HG02970 (cell line): ENCODE measurements around the gene ZNF766.
"Not testable (repeated sequence)": the region's sequence is repeated elsewhere in the genome, so short reads cannot be mapped to it uniquely, and the experiment has no call there.

Source experiments
- ATAC-seq: cut with Tn5 transposase; IDR thresholded peaks from one replicate; pipeline ENCODE4 v1.9.1; 2021; ENCODE audit warnings: mild to moderate bottlenecking, moderate library complexity, moderate number of reproducible peaks; ENCODE audit not compliant: unreplicated experiment, low FRiP score

The ZNF766 gene

DNA sequence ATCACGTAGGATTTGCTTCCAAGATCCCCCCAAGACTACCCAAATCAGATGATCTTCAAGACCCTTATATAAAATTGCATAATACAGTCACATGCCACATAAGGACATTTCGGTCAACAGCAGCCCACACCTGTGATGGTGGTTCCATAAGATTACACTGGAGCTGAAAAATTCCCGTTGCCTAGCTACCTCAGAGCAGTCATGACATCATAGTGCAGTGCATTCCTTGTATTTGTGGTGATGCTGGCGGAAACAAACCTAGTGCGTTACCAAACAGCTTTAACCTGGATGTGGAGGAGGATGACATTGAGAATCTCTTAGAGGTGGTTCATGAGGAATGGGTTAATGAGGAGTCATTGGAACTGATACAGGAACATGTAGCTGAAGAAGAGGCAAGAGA is 4.8 kb downstream of the ZNF766 start:
- no peak for ATAC-seq

DNA sequence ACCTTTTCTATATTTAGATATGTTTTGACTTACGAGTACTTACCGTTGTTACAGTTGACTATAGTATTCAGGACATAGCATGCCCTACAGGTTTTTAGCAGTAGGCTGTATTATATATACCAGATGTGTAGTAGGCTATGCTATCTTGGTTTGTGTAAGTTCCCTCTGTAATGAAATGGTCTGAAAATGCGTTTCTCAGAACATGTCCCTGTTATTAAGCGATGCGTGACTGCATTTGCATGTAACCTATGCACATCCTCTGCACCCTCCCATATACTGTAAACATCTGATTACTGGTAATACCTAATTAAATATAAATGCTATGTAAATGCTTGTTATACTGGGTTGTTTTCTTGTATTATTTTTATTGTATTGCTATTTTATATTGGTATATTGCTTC is 6.6 kb downstream of the ZNF766 start:
- ATAC-seq: no peak

DNA sequence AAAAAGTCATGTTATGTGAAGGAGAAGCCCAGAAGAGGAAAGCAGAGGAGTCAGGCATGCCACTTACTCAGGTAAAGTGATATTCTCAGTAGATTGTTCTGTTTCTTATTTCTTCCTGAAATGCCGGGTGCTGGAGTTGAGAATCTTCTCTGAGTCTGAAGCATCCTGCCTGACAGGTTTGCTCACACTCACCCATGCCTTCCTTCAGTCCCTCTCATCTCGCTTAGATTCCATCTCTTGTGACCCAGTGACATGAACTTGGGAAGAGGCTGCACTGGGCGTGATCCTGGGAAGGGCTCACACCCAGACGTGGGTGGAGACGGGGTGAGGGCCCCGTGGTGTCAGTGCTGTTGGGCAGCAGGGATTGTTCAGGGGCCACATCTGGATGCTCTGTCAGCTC is 8.1 kb downstream of the ZNF766 start:
- ATAC-seq: no peak

DNA sequence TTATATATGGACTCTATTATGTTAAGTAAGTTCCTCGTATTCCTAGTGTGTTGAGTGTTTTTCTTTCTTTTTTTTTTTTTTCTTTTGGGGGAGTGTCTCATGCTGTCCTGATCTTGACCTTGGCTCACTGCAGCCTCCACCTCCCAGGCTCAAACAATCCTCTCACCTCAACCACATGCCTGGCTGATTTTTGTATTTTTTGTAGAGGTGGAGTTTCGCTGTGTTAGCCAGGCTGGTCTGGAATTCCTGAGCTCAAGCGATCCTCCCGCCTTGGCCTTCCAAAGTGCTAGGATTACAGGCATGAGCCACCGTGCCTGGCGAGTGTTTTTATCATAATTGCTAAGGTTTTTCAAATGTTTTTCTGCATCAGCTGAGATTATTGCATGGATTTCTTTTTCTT is 16.9 kb downstream of the ZNF766 start:
- no peak for ATAC-seq

DNA sequence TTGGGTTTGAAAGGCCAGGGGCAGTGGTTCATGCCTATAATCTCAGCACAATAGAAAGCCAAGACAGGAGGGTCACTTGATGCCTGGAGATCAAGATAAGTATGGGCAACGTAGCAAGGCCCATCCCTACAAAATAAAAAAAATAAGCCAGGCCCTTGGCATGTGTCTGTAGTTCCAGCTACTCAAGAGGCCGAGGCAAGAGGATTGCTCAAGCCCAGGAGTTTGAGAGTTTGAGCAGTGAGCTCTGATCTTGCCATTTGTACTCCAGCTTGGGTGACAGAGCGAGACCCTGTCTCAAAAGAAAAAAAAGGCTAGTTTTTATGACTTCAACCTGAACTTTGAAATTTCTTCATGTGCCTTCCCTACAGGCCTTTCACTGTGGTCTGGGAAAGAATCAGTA is 22.4 kb downstream of the ZNF766 start:
- ATAC-seq: no peak

DNA sequence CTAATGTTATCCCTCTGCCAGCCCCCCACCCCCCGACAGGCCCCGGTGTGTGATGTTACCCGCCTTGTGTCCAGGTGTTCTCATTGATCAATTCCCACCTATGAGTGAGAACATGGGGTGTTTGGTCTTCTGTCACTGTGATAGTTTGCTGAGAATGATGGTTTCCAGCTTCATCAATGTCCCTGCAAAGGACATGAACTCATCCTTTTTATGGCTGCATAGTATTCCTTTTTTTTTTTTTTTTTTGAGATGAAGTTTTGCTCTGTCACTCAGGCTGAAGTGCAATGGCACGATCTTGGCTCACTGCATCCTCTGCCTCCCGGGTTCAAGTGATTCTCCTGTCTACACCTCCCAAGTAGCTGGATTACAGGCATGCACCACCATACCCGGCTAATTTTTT is 23.6 kb downstream of the ZNF766 start:
- ATAC-seq: not testable (repeated sequence)

DNA sequence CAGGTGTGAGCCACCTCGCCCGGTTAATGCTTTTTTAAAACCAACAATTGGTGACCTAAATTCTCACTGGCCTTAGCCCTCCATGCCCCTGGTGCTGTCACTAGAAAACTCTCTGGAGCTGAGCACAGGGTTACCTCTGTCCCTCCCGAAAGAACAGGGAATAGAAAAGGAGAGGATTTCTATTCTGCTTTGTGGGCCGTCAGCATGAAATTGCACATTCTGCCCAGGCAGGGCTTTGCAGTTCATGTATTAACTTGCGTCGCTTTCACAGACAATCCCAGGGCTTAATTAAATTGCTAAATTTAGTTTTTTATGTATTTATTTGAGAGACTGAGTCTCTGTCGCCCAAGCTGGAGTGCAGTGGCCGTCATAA is 27.0 kb downstream of the ZNF766 start:
- ATAC-seq: no peak

DNA sequence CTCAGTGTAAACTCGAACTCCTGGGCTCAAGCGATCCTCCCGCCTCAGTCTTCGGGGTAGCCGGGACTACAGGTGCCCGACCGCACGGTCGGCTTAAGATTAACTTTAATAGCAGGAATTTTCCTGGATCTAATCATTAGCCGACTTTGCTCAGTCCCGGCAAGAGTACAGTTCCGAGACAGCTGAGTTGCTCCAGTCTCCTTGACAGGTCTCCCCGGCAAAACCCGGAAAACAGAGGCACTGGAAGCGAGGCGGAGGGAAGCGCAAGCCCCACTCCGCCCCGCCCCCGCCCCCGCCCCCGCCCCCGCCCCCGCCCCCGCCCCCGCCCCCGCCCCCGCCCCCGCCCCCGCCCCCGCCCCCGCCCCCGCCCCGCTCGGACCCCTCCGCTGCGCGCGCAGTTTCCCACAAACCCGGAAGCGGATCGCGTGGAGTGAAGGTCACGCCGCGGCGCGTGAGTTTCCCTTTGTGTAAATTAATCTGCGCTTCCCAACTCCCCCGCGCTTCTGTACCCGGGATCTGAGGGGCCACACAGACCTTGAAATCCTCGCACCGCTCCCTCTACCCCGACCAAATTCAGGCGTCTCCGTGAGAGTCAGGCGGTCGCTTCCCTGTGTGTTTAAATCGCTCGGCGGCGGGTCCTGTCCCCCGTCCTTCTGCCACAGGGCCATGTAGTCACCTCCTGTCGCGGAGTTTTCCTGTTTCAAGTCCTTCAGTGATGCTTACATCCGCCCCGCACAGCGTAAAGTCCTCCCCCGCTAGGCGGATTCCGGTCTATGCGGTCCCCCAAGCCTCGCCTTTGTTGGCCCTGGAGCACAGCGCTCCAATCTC is 27.6 kb downstream of the ZNF766 start, which contains the start of gene ZNF480:
TSS of gene ZNF480 (plus strand) at position 397 of the 828 bp plus-strand sequence. CDS start 3,244 bp downstream, outside the sequence.
- ATAC-seq: no peak

DNA sequence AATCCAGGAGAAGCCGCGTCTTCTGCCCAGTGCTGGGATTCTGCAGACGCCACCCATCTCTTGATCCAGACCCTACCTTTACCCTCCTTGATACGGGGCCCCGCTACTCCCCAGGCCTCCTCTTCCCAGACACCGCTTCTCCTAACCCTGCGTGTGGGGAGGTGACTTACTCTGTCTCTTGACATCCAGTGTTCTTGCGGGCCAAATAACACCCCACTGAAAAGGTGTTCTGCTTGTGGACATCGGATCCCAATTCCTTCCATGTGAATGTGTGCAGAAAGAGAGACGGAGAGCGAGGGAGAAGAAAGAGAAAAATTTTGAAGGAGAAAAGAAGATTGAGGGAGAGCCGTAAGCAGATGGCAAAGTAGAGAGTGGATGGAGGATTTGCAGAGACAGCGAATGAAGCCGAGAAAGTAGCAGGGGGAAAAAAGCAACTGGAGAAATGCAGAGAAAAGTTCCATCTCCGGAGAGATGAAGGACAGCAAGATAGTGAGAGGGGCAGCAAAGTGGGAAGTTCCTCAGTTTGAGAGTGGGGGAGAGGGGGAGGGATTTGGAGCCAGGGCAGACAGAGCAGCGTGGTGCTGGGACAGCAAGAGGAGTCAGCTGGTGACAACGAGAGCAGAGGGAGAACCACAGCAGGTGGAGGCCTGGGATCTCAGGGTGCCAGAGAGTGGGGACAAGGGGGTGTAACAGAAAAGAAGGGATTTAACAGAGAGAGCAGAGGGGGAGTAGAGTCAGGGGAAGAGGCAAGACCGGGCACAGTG is 28.4 kb downstream of the ZNF766 start:
- ATAC-seq: no peak

DNA sequence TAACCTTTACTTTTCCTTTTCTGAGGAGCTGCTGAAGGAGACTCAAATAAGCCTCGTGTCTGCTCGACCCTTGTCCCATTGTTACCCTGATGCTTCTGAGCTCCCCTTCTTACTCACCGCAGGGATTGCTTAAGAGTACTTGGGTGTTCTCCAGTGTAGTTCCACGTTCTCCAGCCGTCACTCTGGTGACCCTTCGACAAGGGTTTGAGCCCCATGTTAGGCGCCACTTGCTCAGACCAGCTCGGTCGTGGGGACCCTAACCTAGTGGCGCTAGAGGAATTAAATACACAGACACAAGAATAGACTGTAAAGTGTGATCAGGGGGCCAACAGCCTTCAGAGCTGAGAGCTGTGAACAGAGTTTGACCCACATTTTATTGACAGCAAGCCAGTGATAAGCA is 37.9 kb downstream of the ZNF766 start:
- ATAC-seq: no peak

DNA sequence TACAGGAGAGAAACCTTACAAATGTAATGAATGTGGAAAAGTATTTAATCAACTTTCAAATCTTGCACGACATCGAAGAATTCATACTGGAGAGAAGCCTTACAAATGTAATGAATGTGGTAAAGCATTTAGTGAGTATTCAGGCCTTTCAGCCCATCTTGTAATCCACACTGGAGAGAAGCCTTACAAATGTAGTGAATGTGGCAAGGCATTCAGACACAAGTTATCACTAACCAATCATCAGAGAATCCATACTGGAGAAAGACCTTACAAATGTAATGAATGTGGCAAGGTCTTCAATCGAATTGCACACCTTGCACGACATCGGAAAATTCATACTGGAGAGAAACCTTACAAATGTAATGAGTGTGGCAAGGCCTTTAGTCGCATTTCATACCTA is 53.0 kb downstream of the ZNF766 start:
- no peak for ATAC-seq

DNA sequence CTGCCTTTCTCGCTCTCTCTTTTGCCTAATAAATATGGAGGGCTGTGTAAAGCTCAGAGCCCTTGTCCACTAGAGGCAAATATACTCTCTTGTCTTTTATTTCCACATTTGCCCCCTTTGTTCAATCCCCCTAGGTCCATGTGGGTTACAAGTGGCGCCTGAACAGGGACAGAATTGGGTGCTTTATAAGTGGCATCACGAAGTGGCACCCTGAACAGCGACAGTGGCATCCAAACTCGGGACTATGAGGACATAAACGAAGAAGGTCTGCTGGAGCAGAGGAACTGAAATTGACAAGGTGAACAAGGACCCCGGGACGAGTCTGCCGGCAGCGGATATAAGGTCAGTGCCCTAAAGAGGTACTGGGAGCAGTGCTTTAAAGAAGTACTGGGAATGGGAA is 62.4 kb downstream of the ZNF766 start:
- ATAC-seq: no peak

DNA sequence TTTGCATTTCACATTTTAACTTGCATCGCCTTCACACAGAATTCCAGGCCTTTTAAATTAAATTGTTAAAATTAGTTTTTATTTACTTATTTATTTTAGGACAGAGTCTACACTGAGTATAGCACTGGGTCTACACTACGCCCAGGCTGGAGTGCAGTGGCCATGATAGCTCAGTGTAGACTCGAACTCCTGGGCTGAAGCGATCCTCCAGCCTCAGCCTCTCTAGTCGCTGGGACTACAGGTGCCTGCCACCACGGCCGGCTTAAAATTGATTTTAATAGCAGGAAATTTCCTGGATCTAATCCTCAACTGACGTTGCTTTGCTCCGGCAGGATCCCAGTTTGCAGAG is 66.4 kb downstream of the ZNF766 start:
- peak; percentile 25 for ATAC-seq

DNA sequence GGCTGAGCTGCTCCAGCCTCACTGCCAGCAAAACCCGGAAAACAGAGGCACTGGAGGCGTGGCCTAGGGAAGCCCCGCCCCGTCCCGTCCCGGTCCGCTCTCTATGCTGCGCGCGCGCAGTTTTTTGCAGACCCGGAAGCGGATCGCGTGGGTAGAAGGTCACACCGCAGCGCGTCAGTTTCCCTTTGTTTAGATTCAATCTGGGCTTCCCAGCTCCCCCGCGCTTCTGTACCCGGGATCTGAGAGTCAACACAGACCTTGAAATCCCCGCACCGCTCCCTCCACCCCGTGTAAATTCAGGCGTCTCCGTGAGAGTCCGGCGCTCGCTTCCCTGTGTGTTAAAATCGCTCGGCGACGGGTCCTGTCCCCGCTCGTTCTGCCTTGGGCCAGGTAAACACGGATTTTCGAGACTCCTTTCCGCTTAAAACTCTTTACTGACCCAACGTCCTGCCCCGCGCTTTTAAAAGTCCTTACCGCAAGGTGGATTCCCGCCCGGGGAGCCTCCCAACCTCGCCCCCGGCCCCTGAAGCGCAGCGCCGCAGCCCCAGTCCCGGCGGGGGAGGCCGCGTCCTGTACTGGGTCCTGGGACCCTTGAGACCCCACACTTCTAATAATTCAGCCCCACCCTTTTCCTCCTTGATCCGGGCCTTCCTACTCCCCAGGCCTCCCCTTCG is 66.9 kb downstream of the ZNF766 start, which contains the start of gene ZNF610:
TSS of gene ZNF610 (plus strand) at position 127 of the 674 bp plus-strand sequence. CDS start 12,930 bp downstream, outside the sequence.
- peak; percentile 81 for ATAC-seq

DNA sequence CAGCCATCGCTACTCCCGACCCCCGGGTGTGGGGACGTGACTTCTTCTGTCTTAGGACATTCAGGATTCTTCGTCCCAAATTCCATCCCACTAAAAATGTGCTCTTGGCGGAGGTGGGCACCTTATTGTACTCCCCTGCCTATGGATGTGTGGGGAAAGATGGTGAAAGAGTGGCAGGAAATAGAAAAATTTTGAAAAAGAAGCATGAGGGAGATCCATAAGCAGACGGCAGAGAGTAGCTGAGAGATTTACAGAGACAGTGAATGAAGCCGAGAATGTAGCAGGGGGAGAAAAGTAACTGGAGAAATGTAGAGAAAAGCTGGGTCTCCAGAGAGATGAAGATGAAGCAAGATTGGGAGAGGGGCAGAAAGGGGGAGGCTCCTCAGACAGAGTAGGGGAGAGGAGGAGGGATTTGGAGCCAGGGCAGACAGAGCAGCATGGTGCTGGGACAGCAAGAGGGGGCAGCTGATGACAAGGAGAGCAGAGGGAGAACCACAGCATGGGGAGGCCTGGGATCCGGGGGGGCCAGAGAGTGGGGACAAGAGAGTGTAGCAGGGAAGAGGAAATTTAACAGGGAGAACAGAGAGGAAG is 67.5 kb downstream of the ZNF766 start:
- no peak for ATAC-seq

DNA sequence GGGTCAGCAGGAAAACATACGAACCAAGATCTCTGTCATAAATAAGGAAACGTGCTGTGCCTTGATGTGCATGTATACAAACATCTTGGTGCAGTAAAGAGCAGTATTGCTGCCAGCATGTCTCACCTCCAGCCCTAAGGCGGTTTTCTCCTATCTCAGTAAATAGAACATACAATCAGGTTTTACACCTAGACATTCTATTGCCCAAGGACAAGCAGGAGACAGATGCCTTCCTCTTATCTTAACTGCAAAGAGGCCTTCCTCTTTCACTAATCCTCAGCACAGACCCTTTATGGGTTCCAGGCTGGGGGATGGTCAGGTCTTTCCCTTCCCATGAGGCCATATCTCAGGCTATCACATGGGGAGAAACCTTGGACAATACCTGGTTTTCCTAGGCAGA is 69.6 kb downstream of the ZNF766 start:
- not testable (repeated sequence) for ATAC-seq

DNA sequence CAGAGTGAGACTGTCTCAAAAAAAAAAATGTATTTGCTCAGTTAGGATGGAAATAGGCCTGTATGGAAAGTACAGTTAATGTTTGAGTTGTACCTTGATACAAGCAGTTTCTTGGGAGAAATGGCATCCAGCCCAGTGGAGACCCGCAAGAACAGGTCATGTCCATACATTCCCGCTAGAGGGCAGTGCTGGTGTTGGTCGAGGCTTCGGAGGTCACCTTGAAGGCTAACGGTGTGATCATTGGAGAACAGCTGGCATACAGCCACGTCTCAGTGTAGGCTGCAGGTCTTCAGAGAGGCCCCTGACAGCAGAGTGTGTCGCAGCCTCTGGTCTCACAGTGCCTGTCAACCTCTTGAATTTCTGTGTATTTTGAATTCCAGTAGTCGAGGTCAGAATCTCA is 74.2 kb downstream of the ZNF766 start:
- ATAC-seq: no peak

DNA sequence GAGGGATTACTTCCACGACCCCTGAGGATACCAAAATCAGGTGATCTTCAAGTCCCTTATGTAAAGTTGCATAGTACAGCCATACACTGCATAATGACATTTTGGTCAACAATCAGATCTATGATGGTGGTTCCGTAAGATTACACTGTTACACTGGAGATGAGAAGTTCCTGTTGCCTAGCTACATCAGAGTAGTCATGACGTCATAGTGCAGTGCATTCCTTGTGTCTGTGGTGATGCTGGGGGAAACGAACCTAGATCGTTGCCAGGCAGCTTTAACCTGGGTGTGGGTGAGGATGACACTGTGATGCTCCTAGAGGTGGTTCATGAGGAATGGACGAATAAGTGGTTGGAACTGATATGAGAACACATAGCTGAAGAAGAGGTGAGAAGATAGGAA is 75.8 kb downstream of the ZNF766 start:
- ATAC-seq: no peak
